ENCODE results near the gene ETNPPL.

DNA sequence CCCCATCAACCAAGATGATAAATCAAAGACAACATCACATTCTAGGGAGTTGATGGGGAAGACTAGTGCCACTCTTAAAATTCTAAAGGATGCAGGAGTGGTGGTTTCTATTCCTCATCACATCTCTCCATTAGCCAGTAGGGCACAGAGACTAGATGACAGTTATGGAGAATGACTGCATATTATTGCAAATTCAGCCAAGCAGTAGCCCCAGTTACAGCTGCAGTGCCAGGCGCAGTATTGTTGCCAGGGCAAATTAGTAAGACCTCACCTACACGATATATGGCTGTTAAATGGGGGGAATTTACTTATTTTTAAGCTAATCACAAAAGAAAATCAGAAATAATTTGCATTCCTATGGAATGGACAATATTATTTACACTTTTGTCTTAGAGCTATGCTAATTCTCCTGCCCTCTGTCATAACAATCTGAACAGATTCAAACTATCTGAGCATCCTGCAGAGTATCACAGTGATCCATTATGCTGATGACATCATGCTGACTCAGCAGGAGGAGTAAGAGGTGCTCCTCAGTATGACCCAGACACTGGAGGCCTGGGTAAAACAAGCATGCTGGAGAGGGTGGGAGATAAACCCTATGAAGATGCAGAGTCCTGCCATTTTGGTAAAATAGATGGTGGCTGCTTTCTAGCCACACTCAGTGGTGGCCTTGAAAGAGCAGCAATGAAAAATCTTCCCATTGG is 24.7 kb downstream of the ETNPPL start:
- no peak for TF ChIP-seq GATA2 (IDR thresholded peaks at IDR 0.05; ENCODE audit: low read depth, low read length)
- TF ChIP-seq GATA3 (IDR thresholded peaks at IDR 0.05; ENCODE audit: low read depth, low read length): no peak
